ENCODE results near the gene PRSS38.

Gene PRSS38

GRCh38 chr1:227815468-227816409, at the start of gene PRSS38:
TSS of gene PRSS38 (plus strand) at chr1:227815675. CDS start at chr1:227815717, 42 bp downstream.
- no peak for DNase-seq

GRCh38 chr1:227766015-227766634, 49.4 kb upstream of the PRSS38 start:
- DNase-seq: peak; percentile 12 to 54

- peak; percentile 25 to 75 for DNase-seq
Measured at GRCh38 chr1:227766653-227767277, 48.7 kb upstream of the PRSS38 start.

GRCh38 chr1:227767401-227768124, 47.9 kb upstream of the PRSS38 start:
- no peak for DNase-seq

- DNase-seq: no peak
Measured at GRCh38 chr1:227768125-227768439, 47.4 kb upstream of the PRSS38 start.

GRCh38 chr1:227768640-227769039, 46.8 kb upstream of the PRSS38 start:
- no peak for DNase-seq

- no peak for DNase-seq
Measured at GRCh38 chr1:227769047-227769935, 46.2 kb upstream of the PRSS38 start.

GRCh38 chr1:227769936-227770494, 45.5 kb upstream of the PRSS38 start:
- no peak for DNase-seq

GRCh38 chr1:227770812-227771211, 44.7 kb upstream of the PRSS38 start:
- DNase-seq: no peak

- no peak for DNase-seq
Measured at GRCh38 chr1:227771326-227771725, 44.1 kb upstream of the PRSS38 start.

- no peak for DNase-seq
Measured at GRCh38 chr1:227771771-227772170, 43.7 kb upstream of the PRSS38 start.

- no peak for DNase-seq
Measured at GRCh38 chr1:227773558-227773957, 41.9 kb upstream of the PRSS38 start.

GRCh38 chr1:227774051-227774731, 41.3 kb upstream of the PRSS38 start:
- no peak for DNase-seq

GRCh38 chr1:227774821-227775661, 40.4 kb upstream of the PRSS38 start:
- DNase-seq: no peak

- DNase-seq: no peak
Measured at GRCh38 chr1:227775841-227776240, 39.6 kb upstream of the PRSS38 start.

- DNase-seq: no peak
Measured at GRCh38 chr1:227776331-227776771, 39.1 kb upstream of the PRSS38 start.

- no peak for DNase-seq
Measured at GRCh38 chr1:227777156-227777555, 38.3 kb upstream of the PRSS38 start.

- DNase-seq: no peak
Measured at GRCh38 chr1:227777646-227778045, 37.8 kb upstream of the PRSS38 start.

GRCh38 chr1:227778401-227778947, 37.0 kb upstream of the PRSS38 start:
- peak in 1 of 2 experiments; percentile 33 for DNase-seq

GRCh38 chr1:227779021-227779441, 36.4 kb upstream of the PRSS38 start:
- DNase-seq: no peak

Data from NCI-H524 (cell line).